Measurements from ENCODE around the gene COBL. TPM values are rescaled to one million over a fixed set of nuclear protein-coding genes. Genes with fewer than 3 reads are reported as not detected.

COBL gene
- total and polyA plus RNA-seq, 2 of the 4 experiments (the other 2 are of a cell fraction) = under 0.01 TPM; not detected in 1

- dilution Hi-C loops (cut with HindIII; ENCODE audit: low sequenced_read_pairs, unreplicated experiment) = no loop called here
- no peaks in the 10 kb centered on the region for H3K9me1 ChIP-seq (ENCODE audit: insufficient read depth, low read length)
- intact Hi-C loops (cut with micrococcal nuclease) = no loop called here
- H2BK5ac ChIP-seq (ENCODE audit: low read depth, low read length, poor library complexity, severe bottlenecking) = no peak overlapping the region
- 20% methylated on average over 1 of the region's 8 CpGs; no CpG with 5 or more reads in 1 of the 2 experiments for WGBS, 2 experiments (ENCODE audit: extremely low coverage in 2 of 2, insufficient read length in 1 of 2)
- no peaks in the 10 kb centered on the region for H3K4me1 ChIP-seq (ENCODE audit: control insufficient read depth, insufficient read depth, low read length)
- DNase-seq (no peak), ATAC-seq (ENCODE audit: low read depth) (no peak)
- H3K9me3 ChIP-seq (ENCODE audit: control insufficient read depth, insufficient read depth, low read length) = no peaks in the 10 kb centered on the region
- in situ Hi-C loops (cut with MboI; ENCODE audit: low sequenced_read_pairs) = no loop called here
- H2AK9ac ChIP-seq (replicated peaks; ENCODE audit: low read depth, low read length, poor library complexity) = no peak overlapping the region
- no peak overlapping the region for H2AFZ ChIP-seq (replicated peaks; ENCODE audit: low read length, poor library complexity)
- H2AK5ac ChIP-seq (ENCODE audit: low read depth, low read length) = no peak overlapping the region
- CTCF ChIA-PET = interaction anchor here (0.6 kb wide), 1 partner anchor 16 kb away, joined by 3 read pairs; no protein-coding TSS in a partner anchor
- no peak overlapping the region for H3K18ac ChIP-seq (ENCODE audit: low read depth, low read length)
- no peak overlapping the region for H2BK20ac ChIP-seq (ENCODE audit: low read depth, low read length)
- no peaks in the 10 kb centered on the region for H3K36me3 ChIP-seq (ENCODE audit: control insufficient read depth, insufficient read depth, low read length)
- H4K8ac ChIP-seq (ENCODE audit: low read depth in 2 of 2, low read length in 2 of 2) = no peak overlapping the region
- no peak overlapping the region for H2BK15ac ChIP-seq (ENCODE audit: low read depth, low read length)
- no peak overlapping the region for H4K91ac ChIP-seq (ENCODE audit: insufficient read depth, low read depth, low read length)
- no peak overlapping the region for H3K4ac ChIP-seq (ENCODE audit: low read depth, low read length)
- H4K5ac ChIP-seq (ENCODE audit: low read depth, low read length) = no peak overlapping the region
- H3K56ac ChIP-seq (ENCODE audit: extremely low read depth, insufficient read depth, low read length) = no peak overlapping the region
- H3K9ac ChIP-seq (ENCODE audit: low read depth, low read length) = no peak overlapping the region
- TF ChIP-seq FOS (IDR thresholded peaks at IDR 0.05; ENCODE audit: low read depth, low read length) (no peak), BHLHE40 (IDR thresholded peaks at IDR 0.05; ENCODE audit: low read depth, low read length) (no peak), MAFK (IDR thresholded peaks at IDR 0.05; ENCODE audit: low read depth, low read length) (no peak), CHD1 (IDR thresholded peaks at IDR 0.05; ENCODE audit: low read depth, low read length) (no peak), MAZ (IDR thresholded peaks at IDR 0.05; ENCODE audit: borderline replicate concordance, low read depth, low read length) (no peak), SMC3 (IDR thresholded peaks at IDR 0.05; ENCODE audit: low read depth, low read length) (no peak), RFX5 (IDR thresholded peaks at IDR 0.05; ENCODE audit: low read depth, low read length) (no peak), CEBPB (IDR thresholded peaks at IDR 0.05; ENCODE audit: low read depth, low read length) (no peak), POLR2A (IDR thresholded peaks at IDR 0.05; ENCODE audit: low read depth, low read length) (no peak)
- peaks cover 7% of the 10 kb centered on the region; the same call in 1 of the 2 replicates for H3K27me3 ChIP-seq (ENCODE audit: control insufficient read depth, insufficient read depth, low read length)
- H3K4me3 ChIP-seq (ENCODE audit: insufficient read depth, low read depth, low read length) = no peak overlapping the region
- no TSS peak for BruUV-seq (replicated peaks)
- no peak overlapping the region for H3K23ac ChIP-seq (ENCODE audit: low read depth, low read length)
- H3K79me1 ChIP-seq (ENCODE audit: low read depth in 1 of 2, low read length in 2 of 2) = no peaks in the 10 kb centered on the region
- no peak overlapping the region for H3K14ac ChIP-seq (replicated peaks; ENCODE audit: low read depth, low read length)
- H3K4me2 ChIP-seq (ENCODE audit: low read depth, low read length) = no peak overlapping the region
- POLR2A ChIA-PET (ENCODE audit: unreplicated experiment) = no interaction called here
- H2BK120ac ChIP-seq (ENCODE audit: low read depth, low read length) = no peak overlapping the region
- H3K27ac ChIP-seq (ENCODE audit: insufficient read depth, low read length) = no peak overlapping the region
- 0 out of 2 replicates have a peak, but pooled peaks cover 3% of the 10 kb centered on the region for H4K20me1 ChIP-seq (ENCODE audit: insufficient read depth, low read length)
Measured at GRCh38 chr7:51012569-51013217, 303.9 kb downstream of the COBL start.

All from IMR-90 (cell line).